Head of caudate nucleus (tissue), 42 donors: Measurements from ENCODE around the gene SH3PXD2B.
"Not testable (repeated sequence)": the region's sequence is repeated elsewhere in the genome, so short reads cannot be mapped to it uniquely, and the experiment has no call there.

ENCODE experiments used
- DNase-seq, 42 donors: peaks; one replicate each; pipeline versions ENCODE4 v3.0.0 to v3.0.0-alpha.2; 2020 to 2021; ENCODE audit warnings: mixed read lengths in 7 of 42
- intact Hi-C: fragments of 100-400 bp; cut with DNase I; formaldehyde crosslinking; loops from one replicate; pipeline ENCODE4 v1.15.0; 2022

SH3PXD2B gene

DNA sequence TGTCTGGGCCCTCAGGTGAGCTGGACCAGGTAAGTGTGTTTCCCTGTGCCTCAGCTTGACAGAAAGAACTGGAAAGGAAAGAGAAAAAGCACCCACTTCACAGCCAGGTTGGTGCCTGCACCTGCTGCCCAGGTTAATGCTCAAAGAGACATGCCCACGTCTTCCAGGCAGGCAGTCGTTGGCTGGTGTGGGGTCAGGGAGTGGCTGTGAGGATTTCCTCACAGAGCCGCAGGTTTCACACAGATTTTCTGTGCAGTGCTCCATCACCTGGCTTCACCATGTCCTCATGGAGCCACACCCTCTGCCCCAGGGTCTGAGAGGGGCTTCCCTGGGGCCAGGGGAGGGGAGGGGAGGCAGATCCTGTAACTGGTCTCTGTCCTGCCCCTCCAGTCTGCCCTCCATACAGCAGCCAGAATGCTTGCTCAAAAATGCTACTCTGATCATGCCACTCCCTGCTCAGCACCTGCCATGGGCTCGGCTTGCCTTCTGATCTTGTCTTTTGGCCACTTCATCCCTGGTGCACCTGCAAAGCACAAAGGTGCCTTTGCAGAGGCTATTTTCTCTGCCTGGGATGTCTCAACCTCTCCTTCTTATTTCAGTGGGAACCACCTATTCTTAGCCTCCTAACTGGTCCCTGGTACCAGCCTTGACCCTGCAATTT, 88.2 kb downstream of the SH3PXD2B start:
- intact Hi-C loops: no loop called here
- DNase-seq: no peak

DNA sequence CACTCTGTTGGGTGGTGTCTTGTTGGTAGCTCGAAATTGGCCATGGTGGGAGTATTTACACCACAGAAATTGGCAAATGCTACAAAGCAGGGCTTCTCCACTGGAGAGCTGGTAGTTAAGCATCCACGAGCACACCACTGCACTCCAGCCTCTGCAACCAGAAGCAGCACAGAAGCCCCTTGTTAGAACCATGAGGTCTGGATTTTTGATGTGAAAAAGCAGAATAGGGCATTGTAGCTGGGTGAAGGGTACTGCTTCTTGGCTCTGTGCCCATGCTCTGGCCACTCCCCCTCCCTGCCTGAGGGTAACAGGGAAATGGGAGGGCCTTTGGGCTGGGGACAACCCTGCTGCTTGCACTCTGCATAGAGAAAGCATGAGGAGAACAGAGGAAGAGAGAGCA, 89.6 kb downstream of the SH3PXD2B start:
- intact Hi-C loops: no loop called here
- peak in 36 of 42 donors; percentile 7 to 80 (median 54) for DNase-seq

DNA sequence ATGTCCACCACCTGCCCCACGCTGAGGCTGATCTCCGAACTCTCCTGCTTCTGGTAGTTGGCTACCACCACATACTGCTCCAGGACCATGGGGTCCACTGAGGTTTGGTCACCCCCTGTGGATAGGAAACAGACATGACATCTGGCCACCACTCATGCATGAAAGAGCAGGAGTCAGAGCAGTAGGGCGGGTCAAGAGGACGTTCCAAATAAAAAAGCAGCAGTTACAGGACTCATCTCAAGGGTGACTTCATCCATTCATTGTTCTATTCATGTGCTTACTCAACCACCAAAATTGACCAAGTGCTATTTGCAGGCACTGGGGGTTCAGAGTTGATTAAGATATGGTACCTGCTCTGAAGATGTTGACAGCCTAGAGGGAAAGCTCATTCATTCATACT, 91.6 kb downstream of the SH3PXD2B start:
- intact Hi-C loops: no loop called here
- DNase-seq: no peak

DNA sequence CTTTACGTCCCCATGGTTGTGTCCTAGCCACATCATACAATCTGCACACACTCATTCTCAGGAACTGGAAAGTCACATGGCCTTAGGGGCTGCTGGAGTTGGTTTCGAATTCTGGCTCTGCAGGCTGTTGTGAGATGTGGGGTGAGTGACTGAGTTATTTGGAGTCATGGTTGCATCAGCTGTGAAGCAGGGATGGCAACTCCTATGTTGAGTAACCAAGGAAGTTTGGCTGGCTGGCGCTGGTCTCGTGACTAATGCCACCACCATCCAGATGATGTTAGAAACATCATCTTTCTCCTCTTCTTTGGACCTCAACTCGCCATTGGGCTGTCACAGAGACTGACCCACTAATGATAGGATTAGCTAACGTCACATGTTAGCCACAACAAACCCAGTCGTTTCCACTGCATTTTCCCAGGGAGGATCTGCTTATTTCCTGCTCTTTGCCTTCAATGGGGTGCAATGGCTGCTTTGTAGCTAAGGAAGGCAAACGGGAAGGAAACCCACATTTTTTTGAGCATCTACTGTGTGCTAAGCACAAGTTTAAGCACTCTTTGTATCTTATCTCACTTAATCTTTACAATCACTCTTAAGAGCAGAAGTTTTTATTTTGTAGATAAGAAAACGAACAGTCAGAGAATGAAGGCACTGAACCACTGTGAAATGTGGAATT, 92.6 kb downstream of the SH3PXD2B start:
- DNase-seq: peak in 3 of 42 donors; percentile 17 to 41 (median 20)
- intact Hi-C loops: no loop called here

DNA sequence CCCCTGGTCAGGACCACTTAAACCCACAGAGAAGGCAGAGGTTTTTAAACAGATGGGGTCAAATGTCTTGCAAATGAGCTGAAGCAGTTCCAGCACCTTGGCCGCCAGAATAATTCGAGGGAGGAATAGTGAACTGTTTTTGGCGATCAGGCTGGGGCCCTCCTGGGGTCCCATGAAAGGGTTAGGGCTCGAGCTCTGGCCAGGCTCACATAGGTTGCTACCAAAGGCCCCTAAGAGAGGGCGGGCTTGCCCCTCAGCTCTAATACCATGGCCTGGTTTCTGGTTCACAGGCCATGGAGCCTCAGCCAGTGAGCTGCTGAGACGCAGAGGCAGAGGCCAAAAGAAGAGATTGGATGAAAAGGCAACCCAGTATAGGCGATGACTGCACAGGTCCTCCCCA, 96.0 kb downstream of the SH3PXD2B start:
- no peak for DNase-seq
- intact Hi-C loops: no loop called here

DNA sequence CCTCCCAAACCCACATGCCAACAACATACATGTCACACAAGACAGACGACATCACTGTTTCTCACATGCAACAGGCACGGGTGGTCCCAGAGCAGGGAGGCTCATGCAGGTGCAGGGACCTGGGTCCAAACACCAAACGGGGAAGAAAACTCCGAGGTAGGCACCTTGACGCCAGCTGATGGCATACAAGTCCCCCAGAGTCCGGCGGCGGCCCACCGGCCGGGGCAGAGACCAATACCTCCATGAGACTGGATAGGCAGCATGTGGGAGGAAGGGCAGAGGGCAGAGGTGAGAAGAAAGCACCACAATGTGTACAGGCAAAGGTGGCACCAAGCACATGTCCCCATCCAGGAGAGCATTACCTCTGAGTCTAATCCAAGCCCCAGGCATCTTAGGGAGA, 97.8 kb downstream of the SH3PXD2B start:
- no peak for DNase-seq

DNA sequence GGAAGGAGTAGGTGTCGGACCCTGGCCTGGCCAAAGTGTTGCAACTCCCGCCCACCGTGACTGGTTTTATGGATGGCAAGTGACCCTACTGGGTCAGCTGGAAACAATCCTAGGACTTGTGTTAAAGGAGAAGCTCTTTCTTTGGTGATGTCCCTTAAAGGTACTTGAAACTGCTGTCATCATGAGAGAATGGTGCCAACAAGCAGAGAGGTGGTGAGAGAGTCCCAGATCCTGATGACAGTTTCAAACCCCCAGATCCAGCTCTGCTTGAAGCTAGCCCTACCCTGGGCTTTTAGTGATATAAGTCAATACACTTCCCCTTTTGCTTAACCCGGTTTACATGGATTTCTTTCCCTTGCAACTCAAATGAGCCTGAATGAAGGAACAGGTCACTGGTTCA, 98.3 kb downstream of the SH3PXD2B start:
- intact Hi-C loops: no loop called here

More for the DNA sequence above, 97.8 kb downstream of the SH3PXD2B start:
- intact Hi-C loops: no loop called here

DNA sequence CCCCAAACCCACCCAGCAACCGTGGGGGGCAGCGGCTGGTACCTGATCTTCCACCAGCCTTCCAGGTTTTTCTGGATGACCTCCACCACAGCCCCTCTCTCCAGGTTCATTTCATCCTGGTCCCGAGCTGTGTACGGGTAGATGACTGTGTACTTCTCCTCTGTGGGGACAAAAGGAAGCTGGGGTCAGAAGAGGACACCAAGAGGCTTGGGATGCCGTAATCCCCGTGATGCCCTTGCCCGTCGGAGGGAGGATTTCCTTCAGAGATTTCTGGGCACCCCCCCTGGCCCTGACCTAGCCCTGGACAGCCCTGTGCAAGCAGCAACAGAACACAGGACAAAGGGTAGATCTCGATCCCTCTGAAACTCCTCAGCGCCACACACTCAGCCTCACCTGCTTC, 100.5 kb downstream of the SH3PXD2B start:
- intact Hi-C loops: no loop called here
- DNase-seq: no peak

More for the DNA sequence above, 98.3 kb downstream of the SH3PXD2B start:
- DNase-seq: no peak

DNA sequence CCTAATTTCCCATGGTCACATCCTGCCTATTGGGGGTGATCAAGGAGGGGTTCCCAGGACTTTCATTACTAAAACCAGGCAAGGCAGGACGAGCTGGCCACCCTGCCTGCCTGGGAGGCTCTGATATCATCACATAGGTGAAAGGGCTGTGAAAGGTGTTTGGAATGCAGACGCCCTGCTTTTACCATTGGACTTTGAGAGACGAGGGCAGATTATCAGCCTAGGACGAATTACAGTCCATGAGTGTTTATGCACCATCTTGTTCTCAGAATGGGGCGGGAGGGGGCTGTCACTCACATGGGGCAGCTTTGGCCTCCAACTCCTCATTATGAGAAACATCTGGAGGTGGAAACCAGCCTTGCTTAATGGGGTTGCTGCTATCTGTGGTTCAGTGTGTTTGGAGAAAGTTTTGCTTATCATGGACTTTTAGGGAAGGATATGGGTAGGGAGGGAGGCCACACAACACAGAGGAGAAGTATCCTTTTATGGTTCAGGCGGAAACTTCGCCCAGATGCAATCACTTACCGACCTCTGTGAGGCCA, 101.0 kb downstream of the SH3PXD2B start:
- no peak for DNase-seq
- intact Hi-C loops: no loop called here

DNA sequence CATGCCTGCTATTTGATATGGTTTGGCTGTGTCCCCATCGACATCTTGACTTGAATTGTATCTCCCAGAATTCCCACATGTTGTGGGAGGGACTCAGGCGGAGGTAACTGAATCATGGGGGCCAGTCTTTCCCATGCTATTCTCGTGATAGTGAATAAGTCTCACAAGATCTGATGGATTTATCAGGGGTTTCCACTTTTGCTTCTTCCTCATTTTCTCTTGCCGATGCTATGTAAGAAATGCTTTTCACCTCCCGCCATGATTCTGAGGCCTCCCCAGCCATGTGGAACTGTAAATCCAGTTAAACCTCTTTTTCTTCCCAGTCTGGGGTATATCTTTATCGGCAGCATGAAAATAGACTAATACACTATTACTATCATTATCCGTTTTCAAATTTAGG, 101.8 kb downstream of the SH3PXD2B start:
- intact Hi-C loops, DNase-seq: not testable (repeated sequence)

DNA sequence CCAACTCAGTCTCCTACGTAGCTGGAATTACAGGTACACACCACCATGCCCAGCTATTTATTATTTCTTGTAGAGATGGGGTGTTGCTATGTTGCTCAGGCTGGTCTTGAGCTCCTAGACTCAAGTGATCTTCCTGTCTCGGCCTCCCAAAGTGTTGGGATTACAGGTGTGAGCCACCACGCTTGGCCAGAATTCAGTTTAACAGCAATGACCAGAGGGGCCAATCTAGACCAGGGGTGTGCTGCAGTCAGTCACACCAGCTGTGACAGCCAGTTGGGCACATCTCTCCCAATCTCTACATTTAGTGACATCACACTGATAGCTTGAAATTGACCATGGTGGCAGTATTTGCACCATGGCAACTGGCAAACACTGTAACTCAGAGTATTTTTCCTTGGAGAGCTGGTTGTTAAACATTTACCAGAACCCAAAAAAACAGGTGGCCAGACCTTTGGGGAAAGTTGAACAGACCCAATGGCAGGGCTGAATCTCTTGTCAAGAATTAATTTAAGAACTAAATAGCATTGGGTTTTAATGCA, 103.0 kb downstream of the SH3PXD2B start:
- intact Hi-C loops: no loop called here

DNA sequence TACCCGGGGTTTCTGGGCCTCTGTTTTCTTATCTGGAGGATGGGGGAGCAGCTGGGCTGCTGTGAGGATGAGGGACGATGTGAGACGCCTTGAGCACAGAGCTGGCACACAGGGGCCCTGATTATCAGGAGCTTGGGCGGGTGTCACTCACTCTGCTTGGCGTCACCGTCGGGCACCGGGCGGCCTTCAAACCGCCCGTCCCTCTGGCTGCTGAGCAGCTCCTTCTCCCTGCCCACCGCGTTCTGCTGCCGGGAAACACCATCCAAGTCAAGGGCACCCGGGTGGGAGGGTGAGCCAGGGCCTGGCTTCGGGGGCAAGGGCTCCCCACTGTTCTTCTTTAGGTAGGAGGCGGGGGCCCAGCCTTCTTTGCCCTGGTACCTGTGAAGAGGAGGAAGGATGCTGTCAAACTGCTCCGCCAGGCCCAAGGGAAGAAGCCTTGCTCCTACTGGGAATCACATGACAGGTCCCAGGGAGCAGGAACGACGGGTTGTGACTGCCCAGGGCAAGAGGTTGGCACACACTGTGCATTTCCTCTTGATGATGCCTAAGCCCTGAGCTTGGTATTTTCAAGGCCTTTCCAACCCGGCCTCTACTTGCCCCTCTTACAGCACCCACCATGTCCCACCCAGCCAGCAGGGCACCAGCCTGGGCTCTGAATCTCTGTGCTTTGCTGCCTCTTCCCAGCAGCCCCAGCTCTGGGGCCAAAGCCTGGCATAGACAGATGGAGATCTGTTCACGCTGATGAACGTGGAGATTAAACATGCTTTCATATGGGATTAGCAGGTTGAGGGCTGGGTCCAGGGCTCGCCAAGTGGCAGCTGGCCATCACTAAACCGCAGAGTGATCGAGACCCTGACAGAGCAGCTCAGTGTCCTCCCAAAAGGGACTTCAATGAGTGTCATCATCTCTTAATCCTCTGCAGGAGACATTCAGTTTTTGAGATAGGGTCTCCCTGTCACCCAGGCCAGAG, 103.8 kb downstream of the SH3PXD2B start:
- no peak for DNase-seq
- intact Hi-C loops: no loop called here

More for the DNA sequence above, 103.0 kb downstream of the SH3PXD2B start:
- DNase-seq: no peak

DNA sequence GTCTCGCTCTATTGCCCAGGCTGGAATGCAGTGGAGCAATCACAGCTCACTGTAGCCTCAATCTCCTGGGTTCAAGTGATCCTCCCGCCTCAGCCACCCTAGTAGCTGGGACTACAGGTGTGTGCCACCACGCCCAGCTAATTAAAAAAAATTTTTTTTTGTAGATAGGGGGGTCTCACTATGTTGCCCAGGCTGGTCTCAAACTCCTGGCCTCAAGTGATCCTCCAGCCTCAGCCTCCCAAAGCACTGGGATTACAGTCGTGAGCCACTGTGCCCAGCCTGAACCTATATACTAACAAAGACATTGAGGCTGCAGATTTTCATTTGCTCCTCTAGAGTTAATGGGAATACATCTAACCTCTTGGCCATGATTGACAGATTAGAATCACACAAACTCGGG, 105.6 kb downstream of the SH3PXD2B start:
- DNase-seq, intact Hi-C loops: not testable (repeated sequence)

DNA sequence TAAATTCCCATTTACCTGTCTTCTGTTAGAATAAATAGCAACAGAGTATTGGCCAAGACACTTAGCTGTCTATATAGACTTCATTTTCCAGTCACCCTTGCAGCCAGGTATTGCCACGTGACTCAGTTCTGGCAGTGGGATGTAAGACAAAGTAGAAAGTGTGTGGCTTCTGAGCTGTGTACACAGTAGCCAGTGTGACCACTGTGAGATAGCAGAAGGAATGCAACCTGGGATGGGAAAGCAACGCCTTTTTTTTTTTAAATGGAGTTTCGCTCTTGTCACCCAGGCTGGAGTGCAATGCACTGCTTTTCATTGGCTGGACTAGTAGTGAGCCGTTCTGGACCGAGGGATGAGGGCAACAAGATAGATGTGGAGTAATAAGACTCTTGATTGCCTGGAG, 106.2 kb downstream of the SH3PXD2B start:
- intact Hi-C loops: no loop called here
- no peak for DNase-seq

DNA sequence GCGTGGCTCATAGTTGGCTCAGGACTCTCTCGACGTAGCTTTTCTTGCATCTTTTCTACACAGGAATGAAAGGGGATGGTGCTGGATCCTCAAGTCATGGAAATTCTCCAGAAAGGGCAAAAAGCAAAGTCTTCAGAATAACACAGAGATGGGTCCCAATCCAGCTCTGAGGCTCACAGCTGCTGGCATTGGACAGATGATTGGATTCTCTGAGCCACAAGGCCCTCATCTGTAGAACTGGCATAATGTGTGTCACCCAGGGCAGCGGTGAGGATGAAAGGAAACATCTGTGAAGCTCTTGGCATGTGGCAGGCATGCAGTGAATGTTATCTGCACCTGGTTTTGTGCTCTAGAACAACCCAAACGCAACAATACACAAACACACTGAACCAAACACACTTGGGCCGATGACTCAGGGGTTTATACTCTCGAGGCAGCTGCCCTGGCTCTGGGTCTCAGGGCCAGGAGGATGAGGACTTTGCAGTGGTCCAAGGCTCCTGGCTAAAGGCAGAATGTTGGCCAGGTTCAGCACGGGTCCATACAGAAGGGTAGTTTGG, 106.8 kb downstream of the SH3PXD2B start:
- peak in 6 of 42 donors; percentile 12 to 46 (median 34) for DNase-seq
- intact Hi-C loops: no loop called here

DNA sequence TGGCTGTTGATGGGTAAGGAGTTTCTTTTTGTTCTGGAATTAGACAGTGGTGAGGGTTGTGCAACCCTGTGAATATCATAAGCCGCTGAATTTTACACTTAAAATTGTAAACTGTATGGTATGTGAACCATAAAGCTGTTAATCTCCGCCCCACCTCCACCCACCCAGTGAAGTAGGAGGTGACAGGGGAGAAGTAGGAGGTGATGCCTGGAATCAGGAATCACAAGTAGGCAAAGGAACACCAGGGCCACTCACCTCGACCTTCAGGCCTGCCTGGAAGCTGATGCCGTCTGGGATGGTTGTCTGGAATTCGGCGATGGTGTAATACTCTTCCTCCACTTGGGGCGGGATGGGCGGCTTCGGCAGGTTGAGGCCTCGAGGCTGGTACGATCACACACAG, 108.4 kb downstream of the SH3PXD2B start:
- intact Hi-C loops: no loop called here
- peak in 2 of 42 donors; percentile 20 to 22 for DNase-seq

DNA sequence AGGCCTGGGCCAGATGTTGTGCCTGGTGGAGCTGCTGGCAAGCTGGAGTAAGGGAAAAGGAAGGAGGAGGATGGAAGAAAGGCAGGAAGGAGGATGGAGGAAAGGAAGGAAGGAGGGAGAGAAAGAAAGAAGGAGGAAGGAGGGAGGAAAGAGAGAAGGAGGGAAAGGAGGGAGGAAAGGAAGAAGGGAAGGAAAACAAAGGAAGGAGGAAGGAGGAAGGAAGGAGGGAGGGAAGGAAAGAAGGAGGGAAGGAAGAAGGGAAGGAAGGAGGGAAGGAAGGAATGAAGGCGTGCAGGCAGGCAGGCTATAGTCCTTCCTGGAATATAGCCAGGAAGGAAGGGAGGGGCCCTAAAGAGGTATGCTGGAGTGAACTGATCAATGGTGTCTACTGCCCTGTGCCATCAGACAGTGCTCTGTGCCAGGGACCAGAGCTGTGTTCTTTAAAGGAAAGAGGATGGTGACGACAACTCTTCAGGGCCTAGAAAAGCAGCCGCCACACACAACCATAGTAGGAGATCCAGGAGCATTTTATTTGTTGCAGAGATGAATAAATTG, 109.4 kb downstream of the SH3PXD2B start:
- no peak for DNase-seq
- intact Hi-C loops: no loop called here

DNA sequence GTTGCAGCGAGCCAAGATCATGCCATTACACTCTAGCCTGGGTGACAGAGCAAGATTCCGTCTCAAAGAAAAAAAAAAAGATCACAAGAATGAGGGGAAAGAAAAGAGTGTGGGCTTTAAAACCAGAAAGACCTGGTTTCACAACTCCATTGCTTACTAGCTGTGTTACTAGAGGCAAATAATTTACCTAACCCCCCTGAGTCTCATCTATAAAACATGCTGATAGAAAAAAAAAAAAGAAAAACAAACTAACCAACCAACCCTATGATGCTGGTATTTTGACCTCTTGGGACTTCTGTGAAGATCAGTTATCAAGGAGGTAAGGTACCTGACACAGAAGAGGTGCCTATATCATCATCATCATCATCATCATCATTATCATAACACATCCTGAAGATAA, 110.6 kb downstream of the SH3PXD2B start:
- intact Hi-C loops: no loop called here

DNA sequence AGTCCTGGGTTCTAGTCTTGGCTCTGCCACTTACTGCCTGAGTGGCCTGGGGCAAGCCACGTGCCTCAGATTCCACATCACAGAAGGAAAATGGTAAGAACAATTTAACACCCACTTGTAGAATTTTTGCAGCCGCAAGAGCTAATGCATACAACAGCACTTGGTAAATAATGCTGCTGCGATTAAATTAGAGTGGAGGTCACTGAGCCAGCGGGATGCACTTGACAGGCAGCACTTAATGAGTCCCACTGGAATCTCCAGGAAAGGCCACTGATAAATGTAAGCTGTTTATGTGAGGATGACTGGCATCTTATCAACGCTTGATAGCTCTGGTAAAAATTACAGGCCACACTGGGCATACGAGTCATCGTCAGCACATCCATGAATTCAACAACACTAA, 111.4 kb downstream of the SH3PXD2B start:
- DNase-seq: no peak
- intact Hi-C loops: no loop called here

More for the DNA sequence above, 110.6 kb downstream of the SH3PXD2B start:
- no peak for DNase-seq
